SK-N-SH treated with all-trans-retinoic acid at 6 μM for 48 hours (cell line): ENCODE results near the gene ARFGEF3.

Experiments
- PATZ1 ChIP-seq: fragments of 250-450 bp; sonication (Bioruptor Pico); IDR thresholded peaks from 2 replicates; pipeline ENCODE4 v1.8.0; 2020; ENCODE audit warnings: mild to moderate bottlenecking, moderate library complexity, borderline replicate concordance
- RARB ChIP-seq: fragments of 250-450 bp; sonication (Bioruptor Pico); IDR thresholded peaks from 2 replicates; pipeline ENCODE4 v1.8.0; 2021; ENCODE audit warnings: mild to moderate bottlenecking, moderate library complexity

- TF ChIP-seq PATZ1 (no peak), RARB (CRISPR knock-in tag) (no peak)
These were observed 186.1 kb downstream of the ARFGEF3 start for GRCh38 chr6:138347864-138348263.
